ENCODE measurements around the gene ARID4B.
"Not testable (repeated sequence)": the region's sequence is repeated elsewhere in the genome, so short reads cannot be mapped to it uniquely, and the experiment has no call there.

The ARID4B gene

DNA sequence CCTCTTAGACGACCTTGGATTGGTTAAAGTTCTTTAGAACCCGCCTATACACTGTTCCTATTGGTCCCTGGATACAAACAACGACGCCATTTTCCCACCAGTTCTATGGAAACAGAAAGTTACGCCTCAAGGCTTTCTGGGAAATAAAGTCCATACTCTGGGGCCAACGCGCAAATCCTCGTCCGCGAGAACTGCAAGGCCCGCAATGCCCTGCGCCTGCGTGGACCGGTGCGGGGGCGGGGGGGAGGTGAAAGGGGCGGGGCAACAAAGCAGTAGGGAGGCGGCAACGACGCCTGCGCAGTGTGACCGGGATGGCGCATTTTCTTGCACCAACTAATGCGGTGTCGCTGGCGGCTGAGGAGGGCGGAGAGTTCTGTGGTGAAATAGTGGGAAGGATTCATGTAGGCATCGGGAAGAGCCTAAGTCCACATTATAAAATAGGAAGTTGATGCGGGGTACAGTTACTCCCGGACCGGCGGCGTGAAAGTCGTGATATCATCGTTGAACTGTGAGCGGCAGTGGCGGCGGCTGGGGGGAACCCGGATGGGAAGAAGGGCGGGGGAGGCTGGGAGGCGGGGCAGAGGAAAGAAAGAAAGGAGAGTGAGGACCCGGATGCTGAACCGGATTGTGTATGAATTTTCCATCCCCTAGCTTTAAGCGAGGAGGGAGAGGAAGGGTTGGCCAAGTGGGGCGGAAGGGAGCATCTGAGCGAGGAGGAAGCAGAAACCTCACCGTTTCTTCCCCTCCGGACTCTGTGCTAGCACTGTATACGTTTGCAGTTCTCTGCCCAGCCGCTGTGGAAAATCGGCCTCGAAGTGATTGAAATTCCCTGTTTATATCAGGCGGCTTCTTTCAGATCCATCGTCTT lies 526 bp upstream of the ARID4B start, which contains the start of gene GGPS1:
Gene GGPS1 (plus strand): TSS at position 300 of the 868 bp plus-strand sequence. CDS start 6,695 bp downstream, outside the sequence.
- DNase-seq = peak; percentile 99

GRCh38 chr1:235326719-235327558 lies 1.0 kb downstream of the ARID4B start:
- DNase-seq = peak; percentile 66

DNA sequence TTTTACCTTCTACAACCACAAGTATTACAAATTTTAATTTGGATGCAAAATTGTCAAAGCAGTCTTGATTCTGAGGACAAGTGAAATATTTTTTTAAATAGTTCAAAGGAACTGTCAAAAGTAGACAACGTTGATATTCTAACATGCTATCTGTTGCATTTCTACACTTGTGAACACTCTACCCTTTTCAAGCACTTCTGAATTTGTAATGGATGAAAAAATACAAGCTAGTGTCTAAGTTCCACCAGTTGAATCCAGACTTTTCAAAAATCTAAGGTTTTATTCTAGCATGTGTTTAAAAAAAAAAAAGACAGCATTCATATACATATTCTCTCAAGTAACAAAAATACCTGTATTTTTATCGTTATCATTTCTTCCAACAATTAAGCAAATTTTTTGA lies 2.1 kb downstream of the ARID4B start:
- no peak for DNase-seq

DNA sequence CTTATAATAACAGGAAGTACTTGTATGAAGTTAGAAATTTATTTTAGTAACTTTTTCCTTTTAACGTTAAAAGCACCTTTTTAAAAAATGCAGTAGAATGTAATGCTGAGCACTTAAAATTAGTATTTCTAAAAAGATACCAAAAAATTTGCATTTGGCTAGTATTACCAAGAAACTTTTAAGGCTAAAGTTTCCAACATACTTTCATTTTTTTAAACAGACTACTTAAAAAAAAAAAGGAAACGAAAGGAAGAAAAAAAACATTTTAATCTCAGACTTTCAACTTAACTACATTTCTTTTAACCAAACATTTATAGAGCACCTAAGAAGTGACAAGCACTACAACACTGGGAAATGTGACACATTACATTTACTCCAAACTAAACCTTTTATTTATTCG lies 2.8 kb downstream of the ARID4B start:
- no peak for DNase-seq

- DNase-seq = no peak
Observed at GRCh38 chr1:235324296-235324695, 3.7 kb downstream of the ARID4B start.

GRCh38 chr1:235320521-235321179 lies 7.3 kb downstream of the ARID4B start:
- DNase-seq = no peak

DNA sequence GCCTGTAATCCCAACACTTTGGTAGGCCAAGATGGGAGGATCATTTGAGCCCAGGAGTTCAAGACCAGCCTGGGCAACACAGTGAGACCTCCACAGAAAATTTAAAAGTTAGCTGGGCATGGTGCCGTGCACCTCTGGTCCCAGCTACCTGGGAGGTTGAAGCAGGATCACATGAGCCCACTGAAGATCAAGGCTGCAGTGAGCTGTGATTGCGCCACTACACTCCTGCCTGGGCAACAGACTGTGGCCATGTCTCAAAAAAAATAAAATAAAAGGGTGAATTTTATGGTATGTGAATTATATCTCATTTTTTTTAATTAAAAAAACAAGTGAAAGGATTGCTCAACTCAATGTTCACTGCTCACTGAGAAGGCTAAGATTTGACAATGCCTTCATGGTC lies 8.7 kb downstream of the ARID4B start:
- DNase-seq = no peak

- no peak for DNase-seq
Observed at GRCh38 chr1:235317168-235317567, 10.8 kb downstream of the ARID4B start.

GRCh38 chr1:235315735-235316134 lies 12.2 kb downstream of the ARID4B start:
- DNase-seq = no peak

DNA sequence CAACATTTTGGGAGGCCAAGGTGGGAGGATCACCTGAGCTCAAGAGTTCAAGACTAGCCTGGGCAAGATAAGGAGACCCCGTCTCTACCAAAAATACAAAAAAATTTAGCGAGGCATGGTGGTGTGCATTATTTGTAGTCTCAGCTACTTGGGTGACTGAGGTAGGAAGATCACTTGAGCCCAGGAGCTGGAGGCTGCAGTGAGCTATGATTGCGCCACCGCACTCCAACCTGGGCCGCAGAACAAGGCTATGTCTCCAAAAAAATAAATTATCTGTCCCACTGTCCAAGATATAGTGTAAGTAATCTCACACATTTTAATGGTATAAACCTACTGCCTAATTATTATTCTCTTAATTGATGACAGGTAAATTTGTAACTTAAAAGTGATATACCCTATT lies 12.8 kb downstream of the ARID4B start:
- no peak for DNase-seq

DNA sequence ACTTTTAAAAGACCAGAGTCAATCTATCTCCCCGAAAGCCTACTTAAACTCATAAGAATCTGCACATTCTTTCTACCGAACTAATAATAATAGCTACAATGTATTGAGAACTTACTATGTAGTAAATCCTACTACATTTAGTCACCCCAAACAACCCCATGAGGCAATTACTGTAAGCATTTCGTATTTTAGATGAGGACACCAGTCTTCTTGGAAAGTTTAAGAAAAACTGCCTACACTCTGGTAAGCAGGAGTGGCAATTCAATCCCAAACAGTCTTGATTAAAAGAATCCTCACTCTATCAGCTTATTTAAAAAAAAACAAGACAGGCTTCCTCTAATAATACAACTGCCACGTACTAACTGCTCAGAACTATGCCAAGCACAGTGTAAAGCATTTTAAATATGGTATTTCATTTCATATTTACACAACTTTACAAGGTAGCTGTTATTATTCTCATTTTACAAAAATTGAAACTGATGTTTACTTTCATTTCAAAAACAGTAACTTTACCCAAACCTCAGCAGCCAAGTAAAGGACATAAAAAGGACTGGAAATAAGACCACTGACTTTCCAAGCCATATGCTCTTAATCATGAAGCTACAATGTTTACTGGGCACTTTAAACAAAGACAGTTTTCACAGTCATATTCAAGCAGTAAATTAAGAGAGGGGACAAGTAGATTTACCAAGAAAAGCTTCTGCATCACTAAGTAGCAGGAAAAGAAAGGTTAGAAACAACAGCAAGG lies 13.9 kb downstream of the ARID4B start:
- no peak for DNase-seq

DNA sequence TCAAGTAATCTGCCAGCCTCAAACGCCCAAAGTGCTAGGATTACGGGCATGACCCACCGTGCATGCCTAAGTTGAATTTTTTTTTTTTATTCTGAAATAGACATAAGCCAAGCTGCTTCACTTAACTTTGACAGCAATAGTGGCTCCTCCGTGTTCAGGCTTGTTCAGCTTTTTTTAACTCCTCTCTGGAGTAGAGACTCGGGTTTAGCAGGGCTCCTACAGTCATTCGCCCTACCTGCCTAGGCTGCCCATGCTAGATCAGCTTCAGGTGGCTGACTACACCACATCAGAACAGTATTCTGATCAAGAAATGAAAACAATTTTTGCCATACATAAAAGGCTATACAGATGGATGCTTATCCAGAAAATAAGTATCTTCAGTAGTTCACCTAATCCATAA lies 14.7 kb downstream of the ARID4B start:
- DNase-seq = no peak

DNA sequence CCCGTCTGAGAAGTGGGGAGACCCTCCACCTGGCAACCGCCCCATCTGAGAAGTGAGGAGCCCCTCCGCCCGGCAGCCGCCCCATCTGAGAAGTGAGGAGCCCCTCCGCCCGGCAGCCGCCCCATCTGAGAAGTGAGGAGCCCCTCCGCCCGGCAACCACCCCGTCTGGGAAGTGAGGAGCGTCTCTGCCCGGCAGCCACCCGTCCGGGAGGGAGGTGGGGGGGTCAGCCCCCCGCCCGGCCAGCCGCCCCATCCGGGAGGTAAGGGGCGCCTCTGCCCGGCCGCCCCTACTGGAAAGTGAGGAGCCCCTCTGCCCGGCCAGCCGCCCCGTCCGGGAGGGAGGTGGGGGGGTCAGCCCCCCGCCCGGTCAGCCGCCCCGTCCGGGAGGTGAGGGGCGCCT lies 18.8 kb downstream of the ARID4B start:
- not testable (repeated sequence) for DNase-seq

GRCh38 chr1:235307158-235308124 lies 20.5 kb downstream of the ARID4B start:
- DNase-seq = no peak

DNA sequence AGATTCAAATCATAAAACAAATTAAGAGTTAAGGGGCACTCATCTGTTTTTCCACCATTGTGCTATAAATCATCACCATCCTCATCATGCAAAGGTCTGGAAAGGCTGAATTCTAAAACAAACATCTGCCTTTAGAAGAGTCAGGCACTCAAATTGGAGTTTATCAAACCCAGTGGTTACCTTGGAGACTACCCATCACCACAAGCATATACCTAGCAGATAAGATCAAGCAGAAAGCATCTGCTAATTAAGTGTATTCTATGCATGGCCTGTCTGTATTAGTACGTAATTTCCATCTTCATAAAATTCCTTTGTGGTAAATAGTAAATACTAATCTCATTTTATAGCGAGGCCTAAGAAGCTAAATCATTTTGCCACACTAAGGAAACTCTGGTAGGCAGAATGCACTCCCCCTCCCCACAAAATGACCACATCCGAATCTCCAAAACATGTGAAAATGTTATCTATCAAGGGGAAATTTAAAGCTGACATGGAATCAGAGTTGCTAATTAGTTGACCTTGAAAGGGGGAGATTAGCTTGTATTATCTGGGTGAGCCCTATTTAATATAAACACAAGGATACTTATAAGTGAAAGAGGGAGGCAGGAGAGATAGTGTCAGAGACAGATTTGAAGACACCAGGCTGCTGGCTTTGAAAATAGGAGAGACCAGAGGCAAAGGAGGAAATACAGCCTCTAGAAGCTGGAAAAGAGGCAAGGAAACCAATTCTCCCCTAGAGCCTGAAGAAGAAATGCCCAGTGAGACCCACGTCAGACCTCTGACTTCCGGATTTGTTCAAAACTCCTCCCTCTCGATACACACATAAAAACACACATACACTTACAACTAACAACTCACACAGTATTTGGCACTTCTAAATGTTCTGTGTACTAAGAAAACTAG lies 23.2 kb downstream of the ARID4B start:
- peak; percentile 32 for DNase-seq

DNA sequence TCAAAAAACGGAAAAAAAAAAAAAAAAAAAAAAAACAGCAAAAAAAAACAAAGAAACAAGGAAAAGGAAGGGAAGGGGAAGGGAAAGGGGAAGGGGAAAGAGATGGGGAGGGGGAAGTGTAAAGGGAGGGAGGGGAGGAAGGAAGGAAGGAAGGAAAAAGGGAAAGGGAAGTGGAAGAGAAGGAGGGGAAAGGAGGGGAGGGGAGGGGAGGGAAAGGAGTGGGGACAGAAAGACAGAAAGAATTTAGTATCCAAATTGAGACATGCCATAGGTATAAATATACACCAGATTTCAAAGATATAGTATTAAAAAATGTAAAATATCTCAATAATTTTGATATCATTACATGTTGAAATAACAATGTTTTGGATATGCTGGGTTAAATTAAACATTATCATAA lies 25.8 kb downstream of the ARID4B start:
- DNase-seq = no peak

GRCh38 chr1:235299169-235299858 lies 28.7 kb downstream of the ARID4B start:
- no peak for DNase-seq

DNA sequence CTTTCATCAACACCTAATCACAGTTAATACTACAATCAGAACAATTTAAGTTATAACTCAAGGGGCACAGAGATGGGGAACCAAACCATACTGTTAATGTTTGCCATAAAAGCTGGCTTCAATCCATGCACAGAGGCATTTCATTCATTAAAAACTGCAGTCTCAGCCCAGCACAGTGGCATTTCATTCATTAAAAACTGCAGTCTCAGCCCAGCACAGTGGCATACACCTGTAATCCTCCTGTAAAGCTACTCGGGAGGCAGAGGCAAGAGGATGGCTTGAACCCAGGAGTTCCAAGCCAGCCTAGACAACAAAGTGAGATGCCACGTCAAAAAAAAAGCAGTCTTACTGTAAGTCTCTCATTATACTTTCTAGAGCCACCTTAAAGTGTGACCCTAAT lies 29.2 kb downstream of the ARID4B start:
- DNase-seq = no peak

- no peak for DNase-seq
Observed at GRCh38 chr1:235297579-235297978, 30.4 kb downstream of the ARID4B start.

DNA sequence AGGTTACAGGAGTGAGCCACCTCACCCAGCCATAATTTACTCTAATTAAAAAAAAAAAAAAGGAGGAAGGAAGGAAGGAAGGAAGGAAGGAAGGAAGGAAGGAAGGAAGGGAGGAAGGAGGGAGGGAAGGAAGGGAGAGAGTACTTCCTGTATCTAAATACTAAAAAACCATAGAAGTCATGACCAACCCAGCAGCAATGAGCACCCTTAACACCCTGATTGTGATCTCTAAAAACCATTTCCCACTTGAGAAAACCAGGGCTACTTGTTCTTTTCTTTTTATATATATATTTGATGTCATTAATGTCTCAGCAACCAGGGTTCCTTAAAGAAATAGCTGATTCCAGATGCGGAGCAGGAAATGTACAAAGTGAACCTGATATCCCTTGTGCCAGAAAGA lies 31.2 kb downstream of the ARID4B start:
- DNase-seq = no peak
